A673 (cell line): ENCODE data around the gene TMTC4.

Experiments used
- CTCF ChIP-seq: fragments of 300-800, 200-600 bp; sonication (generic); conservative IDR thresholded peaks from 2 replicates; pipeline ENCODE4 v1.5.1; 2017; ENCODE audit warnings: low read depth, mild to moderate bottlenecking, antibody characterized with exemption, low read length, moderate library complexity, mixed read lengths
- EZH2 ChIP-seq: fragments of 200-600 bp; sonication (generic); IDR thresholded peaks from 2 replicates; pipeline ENCODE4 v1.6.1; 2017; ENCODE audit warnings: borderline replicate concordance, low read depth, mild to moderate bottlenecking, mixed read lengths, antibody characterized with exemption, low read length; ENCODE audit not compliant: poor library complexity, severe bottlenecking

- TF ChIP-seq CTCF: no peak
- no peak for TF ChIP-seq EZH2
These were observed 85.3 kb downstream of the TMTC4 start for GRCh38 chr13:100589178-100589725.
